ENCODE data around the gene CT55.
"Not testable (repeated sequence)": the region's sequence is repeated elsewhere in the genome, so short reads cannot be mapped to it uniquely, and the experiment has no call there.

The CT55 gene

DNA sequence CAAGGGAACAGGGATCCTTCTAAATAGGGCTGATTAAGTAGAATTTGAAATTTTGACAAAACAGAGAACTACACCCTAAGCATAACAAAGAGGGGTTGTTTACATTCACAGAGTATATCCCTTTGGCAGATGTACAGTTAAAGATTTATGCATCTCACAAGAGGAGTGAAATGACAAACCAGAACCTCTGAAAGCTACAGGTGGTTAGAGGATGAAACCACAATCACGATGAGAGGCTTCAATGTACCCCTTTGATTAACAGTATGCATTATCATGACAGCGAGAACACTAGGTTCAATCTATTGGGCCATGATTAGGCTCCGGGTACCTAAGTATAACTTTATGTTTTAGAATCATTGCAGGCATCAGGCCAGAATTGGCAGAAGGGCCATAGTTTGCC is 16.5 kb downstream of the CT55 start:
- H3K36me3 ChIP-seq (ENCODE audit: control insufficient read depth, insufficient read depth, low read length); H3K4me3 ChIP-seq (ENCODE audit: low read depth, low read length); H3K27me3 ChIP-seq (ENCODE audit: control insufficient read depth, insufficient read depth, low read length); H3K4me1 ChIP-seq (ENCODE audit: control insufficient read depth, insufficient read depth, low read length); H3K9me3 ChIP-seq (ENCODE audit: control insufficient read depth, insufficient read depth, low read length); H3K9ac ChIP-seq (ENCODE audit: low read depth, low read length): not testable (repeated sequence)

GRCh38 chrX:135126145-135126544 is 45.1 kb downstream of the CT55 start:
- H3K4me1 ChIP-seq (ENCODE audit: control insufficient read depth, insufficient read depth, low read length); H3K27me3 ChIP-seq (ENCODE audit: control insufficient read depth, insufficient read depth, low read length); H3K4me3 ChIP-seq (ENCODE audit: low read depth, low read length); H3K36me3 ChIP-seq (ENCODE audit: control insufficient read depth, insufficient read depth, low read length); H3K9me3 ChIP-seq (ENCODE audit: control insufficient read depth, insufficient read depth, low read length); H3K9ac ChIP-seq (ENCODE audit: low read depth, low read length): not testable (repeated sequence)

DNA sequence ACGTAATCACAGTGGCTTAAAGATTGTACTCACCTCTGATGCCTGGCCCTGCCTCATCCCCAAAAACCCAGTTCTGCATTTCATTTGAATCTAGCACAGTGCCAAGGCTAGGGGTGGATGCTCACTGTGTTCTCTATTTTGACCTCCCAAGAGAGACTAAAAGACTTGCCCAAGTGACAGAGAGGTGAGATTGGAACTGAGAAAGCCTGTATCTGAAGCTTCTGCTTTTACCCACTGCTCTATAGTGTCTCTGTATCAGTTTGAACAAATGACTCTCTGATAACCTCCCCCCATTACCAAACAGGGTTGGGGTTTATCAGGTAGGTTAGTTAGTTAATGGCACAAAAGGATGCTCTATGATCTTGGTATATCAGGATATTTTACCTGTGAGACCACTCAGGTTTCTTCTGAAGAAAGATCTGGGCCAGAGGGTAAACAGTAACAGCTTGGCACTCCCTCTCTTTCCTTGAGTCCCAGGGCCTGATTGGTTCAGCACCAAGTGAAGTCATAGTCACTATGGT is 51.1 kb downstream of the CT55 start, which contains the start of gene ETDB:
Gene ETDB (minus strand): TSS at position 471 of the 521 bp plus-strand sequence. CDS start 1,265 bp downstream, outside the sequence.
- not testable (repeated sequence) for H3K4me3 ChIP-seq (ENCODE audit: low read depth, low read length); H3K36me3 ChIP-seq (ENCODE audit: control insufficient read depth, insufficient read depth, low read length); H3K4me1 ChIP-seq (ENCODE audit: control insufficient read depth, insufficient read depth, low read length); H3K27me3 ChIP-seq (ENCODE audit: control insufficient read depth, insufficient read depth, low read length); H3K9me3 ChIP-seq (ENCODE audit: control insufficient read depth, insufficient read depth, low read length); H3K9ac ChIP-seq (ENCODE audit: low read depth, low read length)

- not testable (repeated sequence) for H3K9ac ChIP-seq (ENCODE audit: low read depth, low read length); H3K36me3 ChIP-seq (ENCODE audit: control insufficient read depth, insufficient read depth, low read length); H3K4me1 ChIP-seq (ENCODE audit: control insufficient read depth, insufficient read depth, low read length); H3K27me3 ChIP-seq (ENCODE audit: control insufficient read depth, insufficient read depth, low read length); H3K4me3 ChIP-seq (ENCODE audit: low read depth, low read length); H3K9me3 ChIP-seq (ENCODE audit: control insufficient read depth, insufficient read depth, low read length)
These were observed 55.1 kb downstream of the CT55 start for GRCh38 chrX:135116064-135116463.

DNA sequence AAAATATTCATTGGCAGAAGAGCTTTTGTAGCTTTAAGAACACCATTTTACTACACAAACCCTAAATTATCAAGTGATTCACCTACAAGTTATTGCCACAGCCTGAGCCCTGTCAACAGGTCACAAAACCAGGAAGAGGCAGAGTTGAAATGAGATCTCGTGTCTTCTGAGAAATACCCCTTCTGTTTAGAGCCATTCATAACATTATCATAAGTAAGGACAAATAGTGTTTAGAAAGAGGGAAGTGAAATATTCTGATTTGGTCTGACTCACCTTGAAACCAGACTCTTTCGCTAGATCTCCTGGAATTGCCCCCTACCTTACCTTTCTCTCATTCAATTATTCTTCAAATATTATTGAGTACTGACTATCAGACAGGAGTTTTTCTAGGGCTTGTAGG is 56.8 kb downstream of the CT55 start:
- Histone ChIP-seq H3K27me3 (ENCODE audit: control insufficient read depth, insufficient read depth, low read length) (no peaks in the 10 kb centered on the region), H3K4me1 (ENCODE audit: control insufficient read depth, insufficient read depth, low read length) (no peaks in the 10 kb centered on the region), H3K4me3 (ENCODE audit: low read depth, low read length) (no peak overlapping the region), H3K36me3 (ENCODE audit: control insufficient read depth, insufficient read depth, low read length) (no peaks in the 10 kb centered on the region), H3K9me3 (ENCODE audit: control insufficient read depth, insufficient read depth, low read length) (no peaks in the 10 kb centered on the region), H3K9ac (ENCODE audit: low read depth, low read length) (no peak overlapping the region)

GRCh38 chrX:135112743-135113142 is 58.5 kb downstream of the CT55 start:
- Histone ChIP-seq H3K4me1 (ENCODE audit: control insufficient read depth, insufficient read depth, low read length) (no peaks in the 10 kb centered on the region), H3K27me3 (ENCODE audit: control insufficient read depth, insufficient read depth, low read length) (no peaks in the 10 kb centered on the region), H3K4me3 (ENCODE audit: low read depth, low read length) (no peak overlapping the region), H3K9ac (ENCODE audit: low read depth, low read length) (no peak overlapping the region), H3K9me3 (ENCODE audit: control insufficient read depth, insufficient read depth, low read length) (no peaks in the 10 kb centered on the region), H3K36me3 (ENCODE audit: control insufficient read depth, insufficient read depth, low read length) (no peaks in the 10 kb centered on the region)

GRCh38 chrX:135112096-135112729 is 59.0 kb downstream of the CT55 start:
- Histone ChIP-seq H3K9me3 (ENCODE audit: control insufficient read depth, insufficient read depth, low read length) (no peaks in the 10 kb centered on the region), H3K36me3 (ENCODE audit: control insufficient read depth, insufficient read depth, low read length) (no peaks in the 10 kb centered on the region), H3K9ac (ENCODE audit: low read depth, low read length) (no peak overlapping the region), H3K4me3 (ENCODE audit: low read depth, low read length) (no peak overlapping the region), H3K27me3 (ENCODE audit: control insufficient read depth, insufficient read depth, low read length) (no peaks in the 10 kb centered on the region), H3K4me1 (ENCODE audit: control insufficient read depth, insufficient read depth, low read length) (no peaks in the 10 kb centered on the region)

DNA sequence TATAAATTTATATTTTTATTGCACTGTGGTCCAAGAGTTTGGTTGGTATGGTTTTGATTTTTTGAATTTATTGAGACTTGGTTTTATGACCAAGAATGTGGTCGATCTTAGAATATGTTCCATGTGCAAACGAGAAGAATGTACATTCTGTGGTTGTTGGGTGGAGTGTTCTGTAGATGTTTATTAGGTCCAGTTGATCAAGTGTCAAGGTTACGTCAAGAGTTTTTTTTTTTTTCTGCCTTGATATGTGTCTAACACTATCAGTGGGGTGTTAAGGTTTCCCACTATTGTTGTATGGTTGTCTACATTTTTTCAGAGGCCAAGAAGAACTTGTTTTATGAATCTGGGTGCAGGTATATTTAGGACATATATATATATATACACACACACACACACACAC is 61.6 kb downstream of the CT55 start:
- H3K27me3 ChIP-seq (ENCODE audit: control insufficient read depth, insufficient read depth, low read length): no peaks in the 10 kb centered on the region
- H3K36me3 ChIP-seq (ENCODE audit: control insufficient read depth, insufficient read depth, low read length): no peaks in the 10 kb centered on the region
- no peak overlapping the region for H3K4me3 ChIP-seq (ENCODE audit: low read depth, low read length)

More for the DNA sequence above, 61.6 kb downstream of the CT55 start:
- H3K9me3 ChIP-seq (ENCODE audit: control insufficient read depth, insufficient read depth, low read length): no peaks in the 10 kb centered on the region
- no peaks in the 10 kb centered on the region for H3K4me1 ChIP-seq (ENCODE audit: control insufficient read depth, insufficient read depth, low read length)
- H3K9ac ChIP-seq (ENCODE audit: low read depth, low read length): no peak overlapping the region
